Stimulated activated CD4-positive, alpha-beta T cell treated with anti-CD3 and anti-CD28 coated beads, Interleukin-12 subunit alpha, Interleukin-12 subunit beta, amount 100 ng/mL, for 4 hours (primary cell): Measurements from ENCODE around the gene AMPD3.

Experiments used
- DNase-seq: peaks from one replicate; pipeline ENCODE4 v3.0.0-alpha.2; 2020

AMPD3 gene

DNA sequence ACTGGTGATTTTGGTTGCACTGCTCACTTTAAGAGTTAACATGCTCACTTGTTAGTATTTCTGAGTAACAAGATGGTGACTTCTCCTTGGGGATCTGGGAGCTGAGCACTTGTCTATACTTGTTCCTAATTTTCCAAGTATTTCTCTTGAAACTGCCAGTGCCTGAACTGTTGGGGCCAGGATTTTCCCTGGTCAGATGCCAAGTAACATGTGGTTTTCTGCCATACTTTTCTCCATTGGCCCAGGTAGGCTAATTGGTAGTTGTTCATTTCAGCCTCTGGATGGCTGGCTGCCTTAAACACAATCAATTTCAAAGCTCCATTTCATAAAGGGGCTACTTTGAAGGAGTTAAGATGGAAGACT lies 50.9 kb downstream of the AMPD3 start:
- DNase-seq = no peak

- no peak for DNase-seq
Observed at GRCh38 chr11:10511181-10511621, 56.1 kb downstream of the AMPD3 start.

DNA sequence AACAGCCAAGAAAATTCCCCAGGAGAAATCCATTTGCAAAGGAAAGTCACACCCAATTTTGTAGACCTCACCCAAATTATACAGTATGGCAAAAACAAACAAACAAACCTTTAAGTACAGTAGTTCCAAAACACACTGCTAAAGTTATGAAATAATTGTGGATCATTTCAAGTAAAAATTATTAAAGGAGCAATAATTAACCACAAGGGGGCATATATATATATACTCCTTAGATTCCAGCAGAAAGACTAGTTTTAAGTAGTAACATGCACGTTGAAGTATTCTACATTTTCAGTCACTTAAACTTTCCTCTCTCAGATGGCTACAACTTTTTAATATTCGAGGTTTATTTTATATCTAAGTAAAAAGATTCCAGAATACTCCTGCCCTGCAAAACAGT lies 59.1 kb downstream of the AMPD3 start:
- no peak for DNase-seq

DNA sequence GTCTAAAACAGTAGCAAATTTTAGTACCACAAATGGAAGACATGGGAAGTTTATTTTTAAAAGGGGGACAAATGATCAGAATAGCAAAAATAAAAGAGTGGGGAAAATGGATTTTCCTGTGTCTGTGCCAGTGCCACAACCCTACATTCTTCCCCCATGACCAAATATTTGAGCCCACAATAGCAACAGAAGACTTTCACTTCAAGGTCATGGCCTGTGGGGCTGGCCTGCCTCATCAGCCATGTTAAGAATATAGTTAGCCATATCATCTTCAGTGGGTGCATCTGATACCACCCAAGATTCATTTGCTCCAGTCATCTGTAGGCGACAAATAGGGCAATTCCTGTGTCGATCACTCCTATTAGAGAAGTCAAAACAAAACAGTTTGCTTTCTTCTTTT lies 59.6 kb downstream of the AMPD3 start:
- DNase-seq = no peak

DNA sequence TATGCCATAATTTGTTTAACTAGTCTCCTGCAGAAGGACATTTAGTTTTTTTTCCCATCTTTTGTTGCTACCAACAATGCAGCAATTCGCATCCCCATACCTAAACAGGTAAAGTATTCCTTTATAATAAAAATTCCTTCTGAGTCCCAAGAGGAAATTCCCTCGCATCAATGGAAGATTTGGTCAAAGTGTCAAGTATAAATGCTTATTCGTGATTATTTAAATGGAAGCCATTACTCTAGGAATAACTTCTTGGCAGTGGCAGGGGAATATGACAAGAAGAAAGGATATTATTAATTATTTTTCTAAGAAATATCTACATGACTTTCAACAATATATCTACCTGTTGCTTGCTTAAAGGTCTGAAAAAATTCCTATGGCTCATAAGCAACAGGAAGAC lies 60.4 kb downstream of the AMPD3 start:
- no peak for DNase-seq

- DNase-seq = no peak
Observed at GRCh38 chr11:10518123-10518522, 63.1 kb downstream of the AMPD3 start.

DNA sequence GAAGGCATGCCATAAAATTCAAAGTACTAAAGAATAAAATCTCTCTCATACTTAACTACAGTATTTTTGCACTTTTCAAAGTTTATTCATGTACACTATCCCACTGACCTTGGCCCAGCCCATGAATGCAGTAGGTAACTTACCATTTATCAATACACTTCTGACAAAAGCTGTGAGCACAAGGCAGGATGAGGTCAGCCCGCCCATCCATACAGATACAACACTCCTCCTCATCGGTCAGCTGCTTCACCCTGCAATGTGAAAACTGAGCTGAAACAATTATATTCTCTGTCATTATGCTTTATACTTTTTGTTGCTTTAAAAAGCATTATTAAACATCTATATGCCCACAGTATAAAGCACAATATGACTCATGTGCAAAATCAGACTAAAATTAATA lies 63.8 kb downstream of the AMPD3 start:
- DNase-seq = no peak

GRCh38 chr11:10519630-10520029 lies 64.6 kb downstream of the AMPD3 start:
- DNase-seq = no peak

GRCh38 chr11:10520562-10520961 lies 65.5 kb downstream of the AMPD3 start:
- DNase-seq = no peak

DNA sequence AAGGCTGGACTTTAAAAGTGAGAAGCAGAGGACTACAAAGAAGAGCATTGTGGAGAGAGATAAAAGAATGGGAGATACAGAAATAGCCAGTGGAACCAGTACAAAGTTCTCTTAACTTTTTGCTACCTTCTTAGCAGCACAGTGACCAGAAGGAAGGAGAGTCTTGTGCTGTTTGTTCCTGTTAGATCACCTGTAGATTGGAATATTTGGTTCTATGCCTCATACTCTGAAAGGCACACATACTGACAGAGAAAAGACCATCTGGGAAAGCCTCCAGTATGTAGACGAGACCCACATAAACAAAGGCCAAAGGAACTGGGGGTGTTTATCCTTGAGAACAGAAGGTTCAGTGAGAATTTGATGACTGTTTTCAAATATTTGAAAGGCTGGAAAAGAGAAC lies 67.2 kb downstream of the AMPD3 start:
- DNase-seq = no peak

- no peak for DNase-seq
Observed at GRCh38 chr11:10522921-10523320, 67.9 kb downstream of the AMPD3 start.

GRCh38 chr11:10524471-10524870 lies 69.4 kb downstream of the AMPD3 start:
- DNase-seq = no peak

DNA sequence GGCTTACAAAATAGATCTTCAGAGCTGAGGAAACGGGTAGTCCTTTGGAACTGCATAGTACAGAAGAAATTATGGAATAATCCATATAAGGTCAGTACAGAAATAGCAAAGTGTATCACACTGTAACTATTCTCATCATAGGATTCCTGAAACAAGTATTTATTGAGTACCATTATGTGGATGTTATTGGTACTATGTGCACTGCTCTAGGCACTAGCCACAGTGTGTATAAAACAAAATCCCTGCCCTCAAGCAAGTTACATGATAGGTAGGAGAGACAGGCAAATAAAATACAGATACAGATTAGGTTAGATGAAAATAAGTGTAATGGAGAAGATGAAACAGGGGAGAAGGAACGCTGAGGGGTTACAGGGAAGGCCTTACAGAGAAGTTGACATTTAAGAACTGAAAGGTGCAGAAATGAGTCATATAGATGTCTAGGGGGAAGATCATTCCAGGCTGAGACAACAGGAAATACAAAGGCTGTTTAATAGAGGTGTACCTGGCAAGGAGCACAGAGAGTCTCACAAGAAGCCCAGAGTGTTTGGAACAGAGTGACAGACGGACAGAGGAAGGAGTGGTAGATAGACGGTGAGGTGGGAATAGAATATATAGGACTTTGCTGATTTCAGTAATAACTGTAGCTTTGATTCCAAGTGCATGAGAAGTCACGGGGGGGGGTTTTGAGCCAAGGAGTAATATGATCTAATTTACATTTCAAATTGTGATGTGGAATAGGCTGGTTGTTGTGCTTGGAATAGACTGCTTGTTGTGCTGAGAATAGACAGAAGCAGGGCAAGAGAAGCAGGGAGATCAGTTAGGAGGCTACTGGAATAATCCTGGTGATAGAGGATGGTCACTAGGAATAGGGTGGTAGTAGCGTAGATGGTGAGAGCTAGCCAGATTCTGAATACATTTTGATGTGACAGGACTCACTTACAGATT lies 72.2 kb downstream of the AMPD3 start:
- no peak for DNase-seq

GRCh38 chr11:10528121-10528520 lies 73.1 kb downstream of the AMPD3 start:
- DNase-seq = no peak

DNA sequence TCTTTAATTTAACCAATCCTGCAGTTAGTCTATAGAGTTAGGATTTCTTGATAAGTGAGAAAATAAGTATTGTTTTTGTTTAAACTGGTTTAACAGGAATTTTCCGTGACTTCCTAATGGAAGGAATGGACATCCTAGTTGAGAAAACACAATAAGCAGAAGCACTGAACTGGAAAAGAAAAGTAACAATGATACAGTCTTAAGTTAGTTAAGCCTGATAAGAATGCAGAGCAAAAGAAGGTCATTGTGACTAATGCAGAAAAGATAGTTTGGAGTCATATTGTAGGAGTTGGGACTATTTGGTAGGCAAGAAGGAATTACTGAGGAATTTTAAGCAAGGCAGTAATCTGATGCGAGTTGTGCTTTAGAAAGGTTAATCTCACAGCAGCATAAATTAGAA lies 74.2 kb downstream of the AMPD3 start:
- DNase-seq = no peak

GRCh38 chr11:10532526-10532925 lies 77.5 kb downstream of the AMPD3 start:
- DNase-seq = no peak

DNA sequence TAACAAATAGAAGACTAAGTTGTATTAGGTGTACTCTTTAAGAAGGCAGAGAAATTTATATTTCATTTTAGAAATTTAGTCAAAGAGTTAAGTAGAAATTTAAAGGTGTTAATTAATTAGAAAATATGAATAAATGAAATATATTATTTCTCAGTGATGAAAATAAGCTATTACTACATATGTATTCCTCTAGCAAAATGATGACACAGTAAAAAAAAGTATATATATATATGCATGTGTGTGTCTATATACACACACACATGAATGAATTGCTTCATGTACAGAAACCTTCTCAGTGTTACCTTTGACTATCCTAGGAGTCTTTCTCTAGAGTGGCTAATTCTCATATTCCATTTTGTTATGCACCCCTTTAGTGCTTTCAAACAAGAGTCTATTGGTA lies 78.3 kb downstream of the AMPD3 start:
- DNase-seq = no peak

- no peak for DNase-seq
Observed at GRCh38 chr11:10534316-10534715, 79.3 kb downstream of the AMPD3 start.

GRCh38 chr11:10537600-10537999 lies 82.5 kb downstream of the AMPD3 start:
- DNase-seq = no peak

DNA sequence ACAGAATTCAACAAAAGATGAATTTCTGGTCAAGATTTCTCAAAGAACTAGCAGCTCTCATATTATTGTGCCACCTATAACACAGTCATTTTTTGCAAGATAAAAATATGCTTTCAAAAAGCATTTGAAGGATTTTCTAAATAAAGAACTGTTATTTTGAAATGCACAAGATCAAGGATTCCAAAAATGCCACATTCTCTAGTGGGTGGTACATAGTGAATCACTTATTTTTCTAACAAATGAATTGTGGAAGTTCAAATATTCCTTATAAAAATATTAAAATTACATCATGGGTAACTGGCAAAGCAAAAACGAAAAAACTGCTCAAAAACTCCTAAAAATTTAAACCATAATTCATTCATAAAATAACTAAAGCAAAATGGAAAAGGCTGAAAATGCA lies 83.9 kb downstream of the AMPD3 start:
- DNase-seq = no peak

GRCh38 chr11:10539339-10539738 lies 84.3 kb downstream of the AMPD3 start:
- no peak for DNase-seq

DNA sequence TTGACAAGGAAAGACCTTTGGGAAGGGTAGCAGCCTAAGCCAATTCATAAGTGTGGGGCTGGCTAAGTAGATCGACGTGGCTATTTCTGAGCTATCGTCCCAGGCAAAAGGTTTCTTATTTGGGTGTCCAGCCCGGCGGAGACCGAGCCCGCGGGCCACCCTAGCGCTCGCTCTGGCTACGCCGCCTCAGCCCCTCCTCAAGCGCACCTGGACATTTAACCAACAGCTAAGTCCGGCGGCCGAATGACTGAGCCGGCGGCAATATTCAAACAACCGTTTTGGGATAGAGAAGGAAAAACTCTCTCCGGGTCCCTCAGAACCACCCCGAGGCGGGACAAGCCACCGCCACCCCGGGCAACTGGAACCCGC lies 85.5 kb downstream of the AMPD3 start:
- DNase-seq = no peak

DNA sequence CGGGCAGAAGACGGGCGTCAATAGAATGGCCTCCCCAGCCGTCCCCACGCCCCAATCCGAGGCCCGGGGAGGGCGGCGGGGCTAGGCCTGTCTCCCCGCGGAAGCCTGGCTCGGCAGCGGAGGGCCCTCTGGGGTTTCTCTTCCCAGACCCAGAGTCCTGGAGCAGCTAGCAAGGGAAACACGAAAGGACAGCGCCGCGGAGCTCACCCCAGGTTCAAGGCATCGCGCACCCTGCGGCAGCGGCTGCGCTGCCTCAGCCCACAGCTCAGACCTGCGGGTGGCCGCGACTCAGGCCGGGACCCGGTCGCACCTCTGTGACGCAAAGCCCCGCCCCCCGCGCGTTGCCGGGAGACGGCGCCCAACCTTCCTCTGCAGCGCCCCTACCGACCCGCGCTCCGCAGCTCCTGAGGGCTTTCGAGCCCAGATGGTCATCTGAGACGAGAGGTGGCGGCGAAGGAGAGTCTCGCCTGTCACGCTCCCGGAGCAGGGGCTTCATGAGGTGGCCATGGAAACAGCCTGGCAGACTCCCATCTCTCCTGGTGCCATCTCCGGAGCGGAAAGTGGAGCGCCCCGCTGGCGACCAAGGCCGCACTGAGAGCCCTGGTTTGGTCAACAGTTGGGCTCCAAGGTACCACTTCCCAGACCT lies 86.0 kb downstream of the AMPD3 start, which contains the start of gene RNF141:
RNF141 (minus strand) TSS at position 273 of the 646 bp plus-strand sequence. CDS start 7,029 bp downstream, outside the sequence.
- peak; percentile 98 for DNase-seq

- DNase-seq = no peak
Observed at GRCh38 chr11:10541561-10541930, 86.5 kb downstream of the AMPD3 start.
